Breast epithelium (tissue), 3 donors: ENCODE measurements around the gene TMEM25.

Source experiments
- CTCF ChIP-seq, 3 donors: fragments of 450-650 bp; IDR thresholded peaks; one replicate each; pipeline ENCODE4 v1.5.1; 2016 to 2017; ENCODE audit warnings: antibody characterized with exemption in 3 of 3, mild to moderate bottlenecking in 3 of 3, moderate library complexity in 3 of 3
- POLR2A ChIP-seq: fragments of 450-650 bp; IDR thresholded peaks from one replicate; pipeline ENCODE4 v1.6.1; 2016; ENCODE audit warnings: antibody characterized with exemption, mild to moderate bottlenecking, moderate library complexity
- POLR2AphosphoS5 ChIP-seq, 3 donors: sonication (generic); formaldehyde crosslinking; IDR thresholded peaks; one replicate each; pipeline ENCODE4 v1.6.1; 2017; ENCODE audit warnings: antibody characterized with exemption in 3 of 3

GRCh38 chr11:118581057-118581456, 50.1 kb downstream of the TMEM25 start:
- no peak for TF ChIP-seq CTCF (IDR thresholded peaks at IDR 0.05)
- TF ChIP-seq POLR2A = no peak
- TF ChIP-seq POLR2AphosphoS5 (IDR thresholded peaks at IDR 0.05) = no peak
